ENCODE data around the gene C9orf153. TPM values are rescaled to one million over a fixed set of nuclear protein-coding genes. Genes with fewer than 3 reads are reported as not detected.

Gene C9orf153
- total and polyA plus RNA-seq, 2 of the 4 experiments (the other 2 are of a cell fraction), result not detected

GRCh38 chr9:86181379-86182315 is 77.8 kb downstream of the C9orf153 start:
- no peak overlapping the region for H3K56ac ChIP-seq (ENCODE audit: extremely low read depth, insufficient read depth, low read length)

More at GRCh38 chr9:86181379-86182315, 77.8 kb downstream of the C9orf153 start:
- no peak overlapping the region for H3K9ac ChIP-seq (ENCODE audit: low read depth, low read length)
- TF ChIP-seq MXI1 (IDR thresholded peaks at IDR 0.05; ENCODE audit: borderline replicate concordance, low read depth, low read length) (no peak), RAD21 (IDR thresholded peaks at IDR 0.05; ENCODE audit: low read length) (no peak), CEBPB (IDR thresholded peaks at IDR 0.05; ENCODE audit: low read depth, low read length) (no peak), MAFK (IDR thresholded peaks at IDR 0.05; ENCODE audit: low read depth, low read length) (no peak), FOS (IDR thresholded peaks at IDR 0.05; ENCODE audit: low read depth, low read length) (no peak), ELK1 (IDR thresholded peaks at IDR 0.05; ENCODE audit: borderline replicate concordance, low read depth, low read length) (no peak)
- H3K27ac ChIP-seq (ENCODE audit: insufficient read depth, low read length), result no peak overlapping the region
- CTCF ChIA-PET, result interaction anchor here (1.4 kb wide), 1 partner anchor 21 kb away, joined by 4 read pairs; no protein-coding TSS in a partner anchor
- H4K5ac ChIP-seq (ENCODE audit: low read depth, low read length), result no peak overlapping the region
- no peaks in the 10 kb centered on the region for H3K79me1 ChIP-seq (ENCODE audit: low read depth in 1 of 2, low read length in 2 of 2)
- H3K4me1 ChIP-seq (ENCODE audit: control insufficient read depth, insufficient read depth, low read length), result no peaks in the 10 kb centered on the region
- no peaks in the 10 kb centered on the region for H3K9me3 ChIP-seq (ENCODE audit: control insufficient read depth, insufficient read depth, low read length)
- H2BK20ac ChIP-seq (ENCODE audit: low read depth, low read length), result no peak overlapping the region
- H3K36me3 ChIP-seq (ENCODE audit: control insufficient read depth, insufficient read depth, low read length), result no peaks in the 10 kb centered on the region
- no peak overlapping the region for H3K4me2 ChIP-seq (ENCODE audit: low read depth, low read length)
- no peak overlapping the region for H3K18ac ChIP-seq (ENCODE audit: low read depth, low read length)
- no peak overlapping the region for H3K23ac ChIP-seq (ENCODE audit: low read depth, low read length)
- dilution Hi-C loops (cut with HindIII; ENCODE audit: low sequenced_read_pairs, unreplicated experiment), result no loop called here
- no peak overlapping the region for H4K8ac ChIP-seq (ENCODE audit: low read depth in 2 of 2, low read length in 2 of 2)
- WGBS, 2 experiments (ENCODE audit: extremely low coverage in 2 of 2, insufficient read length in 1 of 2), result no CpG with 5 or more reads among the region's 3 CpGs
- POLR2A ChIA-PET (ENCODE audit: unreplicated experiment), result no interaction called here
- H2BK15ac ChIP-seq (ENCODE audit: low read depth, low read length), result no peak overlapping the region
- H2AK9ac ChIP-seq (replicated peaks; ENCODE audit: low read depth, low read length, poor library complexity), result no peak overlapping the region
- in situ Hi-C loops (cut with MboI; ENCODE audit: low sequenced_read_pairs), result no loop called here
- ATAC-seq (ENCODE audit: low read depth), result no peak
- no peak overlapping the region for H2AK5ac ChIP-seq (ENCODE audit: low read depth, low read length)
- no peak for DNase-seq
- H4K91ac ChIP-seq (ENCODE audit: insufficient read depth, low read depth, low read length), result no peak overlapping the region
- no peak overlapping the region for H2BK120ac ChIP-seq (ENCODE audit: low read depth, low read length)
- H3K4ac ChIP-seq (ENCODE audit: low read depth, low read length), result no peak overlapping the region
- H2AFZ ChIP-seq (replicated peaks; ENCODE audit: low read length, poor library complexity), result no peak overlapping the region
- peaks cover 2% of the 10 kb centered on the region; the same call in 1 of the 2 replicates for H3K27me3 ChIP-seq (ENCODE audit: control insufficient read depth, insufficient read depth, low read length)
- no peak overlapping the region for H3K4me3 ChIP-seq (ENCODE audit: insufficient read depth, low read depth, low read length)
- H4K20me1 ChIP-seq (ENCODE audit: insufficient read depth, low read length), result no peaks in the 10 kb centered on the region
- no TSS peak for BruUV-seq (replicated peaks)
- no peaks in the 10 kb centered on the region for H3K9me1 ChIP-seq (ENCODE audit: insufficient read depth, low read length)
- no peak overlapping the region for H3K14ac ChIP-seq (replicated peaks; ENCODE audit: low read depth, low read length)
- no peak overlapping the region for H2BK5ac ChIP-seq (ENCODE audit: low read depth, low read length, poor library complexity, severe bottlenecking)
- intact Hi-C loops (cut with micrococcal nuclease), result loop anchor here (5.0 kb wide), 1 partner anchor 1221 kb away; no protein-coding TSS in a partner anchor

Data from IMR-90 (cell line).